ENCODE results near the gene RPS25.

- TF ChIP-seq, protein P1, sequence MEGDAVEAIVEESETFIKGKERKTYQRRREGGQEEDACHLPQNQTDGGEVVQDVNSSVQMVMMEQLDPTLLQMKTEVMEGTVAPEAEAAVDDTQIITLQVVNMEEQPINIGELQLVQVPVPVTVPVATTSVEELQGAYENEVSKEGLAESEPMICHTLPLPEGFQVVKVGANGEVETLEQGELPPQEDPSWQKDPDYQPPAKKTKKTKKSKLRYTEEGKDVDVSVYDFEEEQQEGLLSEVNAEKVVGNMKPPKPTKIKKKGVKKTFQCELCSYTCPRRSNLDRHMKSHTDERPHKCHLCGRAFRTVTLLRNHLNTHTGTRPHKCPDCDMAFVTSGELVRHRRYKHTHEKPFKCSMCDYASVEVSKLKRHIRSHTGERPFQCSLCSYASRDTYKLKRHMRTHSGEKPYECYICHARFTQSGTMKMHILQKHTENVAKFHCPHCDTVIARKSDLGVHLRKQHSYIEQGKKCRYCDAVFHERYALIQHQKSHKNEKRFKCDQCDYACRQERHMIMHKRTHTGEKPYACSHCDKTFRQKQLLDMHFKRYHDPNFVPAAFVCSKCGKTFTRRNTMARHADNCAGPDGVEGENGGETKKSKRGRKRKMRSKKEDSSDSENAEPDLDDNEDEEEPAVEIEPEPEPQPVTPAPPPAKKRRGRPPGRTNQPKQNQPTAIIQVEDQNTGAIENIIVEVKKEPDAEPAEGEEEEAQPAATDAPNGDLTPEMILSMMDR (IDR thresholded peaks at IDR 0.05; ENCODE audit: insufficient read depth, low read length, poor library complexity, severe bottlenecking): no peak
- TF ChIP-seq EZH2phosphoT487 (conservative IDR thresholded peaks at IDR 0.05; ENCODE audit: low read length): no peak
Observed at GRCh38 chr11:119021631-119022030, 3.5 kb upstream of the RPS25 start.
